Osteoblast (primary cell): Measurements from ENCODE around the gene ZMYM4. TPM values are rescaled to one million over a fixed set of nuclear protein-coding genes. Genes with fewer than 3 reads are reported as not detected.

Experiments used
- DNase-seq: peaks from one replicate; pipeline ENCODE4 v3.0.0; 2011; ENCODE audit warnings: low spot score, mixed read lengths; ENCODE audit not compliant: insufficient read length; ENCODE audit errors: missing footprints
- H2AFZ ChIP-seq: 2 replicates; pipeline ENCODE4 v1.6.0; 2011; ENCODE audit warnings: mild to moderate bottlenecking, low read length
- H3K27ac ChIP-seq: 2 replicates; pipeline ENCODE4 v1.5.1; 2011; ENCODE audit warnings: mild to moderate bottlenecking, low read depth, low read length, moderate library complexity
- H3K27me3 ChIP-seq: 2 replicates; pipeline ENCODE4 v1.6.0; 2012; ENCODE audit warnings: mild to moderate bottlenecking, control low read depth, inconsistent platforms, low read length, moderate library complexity; ENCODE audit not compliant: insufficient read depth
- H3K36me3 ChIP-seq: 2 replicates; pipeline ENCODE4 v1.5.1; 2011; ENCODE audit warnings: mild to moderate bottlenecking, low read length, control low read depth, moderate library complexity; ENCODE audit not compliant: insufficient read depth
- H3K4me1 ChIP-seq: 2 replicates; pipeline ENCODE4 v1.5.1; 2011; ENCODE audit warnings: mild to moderate bottlenecking, low read length, control low read depth, moderate library complexity; ENCODE audit not compliant: insufficient read depth
- H3K4me2 ChIP-seq: 2 replicates; pipeline ENCODE4 v1.6.0; 2011; ENCODE audit warnings: mild to moderate bottlenecking, low read length; ENCODE audit not compliant: insufficient read depth
- H3K4me3 ChIP-seq: fragments of 200-600 bp; sonication (generic); 3 replicates; pipeline ENCODE4 v1.5.1; 2012; ENCODE audit warnings: mild to moderate bottlenecking, low read length, inconsistent platforms; ENCODE audit not compliant: insufficient read depth
- H3K79me2 ChIP-seq: 2 replicates; pipeline ENCODE4 v1.6.0; 2012; ENCODE audit warnings: mild to moderate bottlenecking, low read length, control low read depth, inconsistent platforms; ENCODE audit not compliant: insufficient read depth
- H3K9me3 ChIP-seq: 2 replicates; pipeline ENCODE4 v1.5.1; 2011; ENCODE audit warnings: low read depth, low read length, control low read depth
- H4K20me1 ChIP-seq: 2 replicates; pipeline ENCODE4 v1.6.0; 2012; ENCODE audit warnings: mild to moderate bottlenecking, low read length, control low read depth; ENCODE audit not compliant: insufficient read depth
- total RNA-seq: library from RNA; depleted of rRNA; stranded (reverse); fragments of >200 nt; gene quantifications from 2 replicates; pipeline ENCODE4 v1.2.3, GENCODE V29; 2012
- TF ChIP-seq, protein P1 (sequence below): IDR thresholded peaks from 2 replicates; pipeline ENCODE4 v1.5.1; 2011; ENCODE audit warnings: mild to moderate bottlenecking, low read depth, low read length, moderate library complexity; ENCODE audit errors: extremely low read depth

ZMYM4 gene
- total RNA-seq, 1 donor = 49.9 TPM

DNA sequence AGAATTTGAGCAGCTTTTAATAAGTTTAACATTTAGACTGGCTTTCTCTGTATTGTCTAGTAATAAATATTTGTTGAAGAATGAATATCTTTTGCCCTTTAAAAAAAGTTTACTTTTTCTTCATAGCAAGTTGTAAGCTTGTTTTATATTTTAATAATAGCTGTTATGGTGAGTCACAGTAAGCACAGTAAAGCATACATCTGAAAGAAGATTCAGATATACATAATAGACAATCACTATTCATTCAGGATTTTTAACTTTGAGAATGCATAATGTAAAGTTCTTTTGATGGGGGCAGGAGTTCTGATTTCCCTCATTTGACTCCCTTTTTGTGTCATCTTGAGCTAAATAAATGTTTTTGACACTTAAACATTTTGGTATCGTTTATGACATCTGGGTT, 66.0 kb downstream of the ZMYM4 start:
- Histone ChIP-seq H3K27me3 (no peaks in the 10 kb centered on the region), H3K9me3 (no peaks in the 10 kb centered on the region), H3K4me2 (no peak overlapping the region), H3K36me3 (no peaks in the 10 kb centered on the region), H3K27ac (no peak overlapping the region), H2AFZ (no peak overlapping the region), H3K79me2 (peaks cover 52% of the 10 kb centered on the region), H3K4me3 (no peak overlapping the region), H4K20me1 (peaks cover 3% of the 10 kb centered on the region), H3K4me1 (no peaks in the 10 kb centered on the region)
- no peak for DNase-seq
- TF ChIP-seq, protein P1, sequence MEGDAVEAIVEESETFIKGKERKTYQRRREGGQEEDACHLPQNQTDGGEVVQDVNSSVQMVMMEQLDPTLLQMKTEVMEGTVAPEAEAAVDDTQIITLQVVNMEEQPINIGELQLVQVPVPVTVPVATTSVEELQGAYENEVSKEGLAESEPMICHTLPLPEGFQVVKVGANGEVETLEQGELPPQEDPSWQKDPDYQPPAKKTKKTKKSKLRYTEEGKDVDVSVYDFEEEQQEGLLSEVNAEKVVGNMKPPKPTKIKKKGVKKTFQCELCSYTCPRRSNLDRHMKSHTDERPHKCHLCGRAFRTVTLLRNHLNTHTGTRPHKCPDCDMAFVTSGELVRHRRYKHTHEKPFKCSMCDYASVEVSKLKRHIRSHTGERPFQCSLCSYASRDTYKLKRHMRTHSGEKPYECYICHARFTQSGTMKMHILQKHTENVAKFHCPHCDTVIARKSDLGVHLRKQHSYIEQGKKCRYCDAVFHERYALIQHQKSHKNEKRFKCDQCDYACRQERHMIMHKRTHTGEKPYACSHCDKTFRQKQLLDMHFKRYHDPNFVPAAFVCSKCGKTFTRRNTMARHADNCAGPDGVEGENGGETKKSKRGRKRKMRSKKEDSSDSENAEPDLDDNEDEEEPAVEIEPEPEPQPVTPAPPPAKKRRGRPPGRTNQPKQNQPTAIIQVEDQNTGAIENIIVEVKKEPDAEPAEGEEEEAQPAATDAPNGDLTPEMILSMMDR = no peak

GRCh38 chr1:35340519-35340918, 72.0 kb downstream of the ZMYM4 start:
- Histone ChIP-seq H2AFZ (no peak overlapping the region), H3K27me3 (no peaks in the 10 kb centered on the region), H3K4me2 (no peak overlapping the region), H3K4me3 (no peak overlapping the region), H3K9me3 (no peaks in the 10 kb centered on the region), H3K4me1 (no peaks in the 10 kb centered on the region), H4K20me1 (peaks cover 14% of the 10 kb centered on the region), H3K36me3 (no peaks in the 10 kb centered on the region), H3K79me2 (peaks cover 77% of the 10 kb centered on the region), H3K27ac (no peak overlapping the region)
- no peak for DNase-seq
- TF ChIP-seq, protein P1 = no peak

GRCh38 chr1:35345439-35345981, 77.0 kb downstream of the ZMYM4 start:
- no peak overlapping the region for H2AFZ ChIP-seq
- no peaks in the 10 kb centered on the region for H3K9me3 ChIP-seq
- no peak overlapping the region for H3K4me2 ChIP-seq
- peak overlapping the region; percentile 15 for H3K4me3 ChIP-seq
- H4K20me1 ChIP-seq = peaks cover 10% of the 10 kb centered on the region
- no peaks in the 10 kb centered on the region for H3K4me1 ChIP-seq
- H3K27ac ChIP-seq = no peak overlapping the region
- DNase-seq = peak; percentile 21
- no peaks in the 10 kb centered on the region for H3K27me3 ChIP-seq
- TF ChIP-seq, protein P1 = no peak
- no peaks in the 10 kb centered on the region for H3K36me3 ChIP-seq
- peaks cover 66% of the 10 kb centered on the region for H3K79me2 ChIP-seq

DNA sequence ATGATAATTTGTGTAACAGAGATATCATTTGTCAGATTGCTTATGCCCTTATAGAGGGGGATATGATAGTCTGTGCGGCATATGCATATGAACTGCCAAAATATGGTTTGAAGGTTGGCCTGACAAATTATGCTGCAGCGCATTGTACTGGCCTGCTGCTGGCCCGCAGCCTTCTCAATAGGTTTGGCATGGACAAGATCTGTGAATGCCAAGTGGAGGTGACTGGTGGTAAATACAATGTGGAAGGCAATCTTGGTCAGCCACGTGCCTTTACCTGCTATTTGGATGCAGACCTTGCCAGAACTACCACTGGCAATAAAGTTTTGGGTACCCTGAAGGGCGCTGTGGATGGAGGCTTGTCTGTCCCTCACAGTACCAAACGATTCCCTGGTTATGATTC, 82.4 kb downstream of the ZMYM4 start:
- H3K36me3 ChIP-seq = no peaks in the 10 kb centered on the region
- no peaks in the 10 kb centered on the region for H3K9me3 ChIP-seq
- H3K79me2 ChIP-seq = peaks cover 55% of the 10 kb centered on the region
- H2AFZ ChIP-seq = no peak overlapping the region
- peaks cover 15% of the 10 kb centered on the region for H4K20me1 ChIP-seq
- H3K4me3 ChIP-seq = no peak overlapping the region
- DNase-seq = no peak
- H3K27ac ChIP-seq = no peak overlapping the region
- no peaks in the 10 kb centered on the region for H3K27me3 ChIP-seq
- H3K4me1 ChIP-seq = no peaks in the 10 kb centered on the region
- TF ChIP-seq, protein P1 = no peak
- H3K4me2 ChIP-seq = no peak overlapping the region
